ENCODE measurements around the gene CAND2.

The CAND2 gene

DNA sequence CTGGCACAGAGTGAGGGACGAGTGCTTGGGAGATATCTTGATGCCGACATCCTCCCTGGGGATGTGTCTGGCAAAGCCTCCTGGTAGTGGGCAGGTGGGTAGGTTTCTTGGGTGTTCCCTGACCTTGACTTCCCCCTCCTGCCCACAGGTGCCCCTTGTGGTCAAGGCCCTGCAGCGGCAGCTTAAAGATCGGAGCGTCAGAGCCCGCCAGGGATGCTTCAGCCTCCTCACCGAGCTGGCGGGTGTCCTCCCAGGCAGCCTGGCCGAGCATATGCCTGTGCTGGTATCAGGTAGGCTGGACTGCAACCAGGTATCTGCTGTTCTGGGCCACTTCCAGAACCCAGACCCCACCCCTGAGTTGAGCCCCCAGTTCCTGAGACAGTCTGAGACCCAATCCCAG is 19.2 kb downstream of the CAND2 start:
- H3K27ac ChIP-seq = no peak overlapping the region
- TF ChIP-seq, protein P1, sequence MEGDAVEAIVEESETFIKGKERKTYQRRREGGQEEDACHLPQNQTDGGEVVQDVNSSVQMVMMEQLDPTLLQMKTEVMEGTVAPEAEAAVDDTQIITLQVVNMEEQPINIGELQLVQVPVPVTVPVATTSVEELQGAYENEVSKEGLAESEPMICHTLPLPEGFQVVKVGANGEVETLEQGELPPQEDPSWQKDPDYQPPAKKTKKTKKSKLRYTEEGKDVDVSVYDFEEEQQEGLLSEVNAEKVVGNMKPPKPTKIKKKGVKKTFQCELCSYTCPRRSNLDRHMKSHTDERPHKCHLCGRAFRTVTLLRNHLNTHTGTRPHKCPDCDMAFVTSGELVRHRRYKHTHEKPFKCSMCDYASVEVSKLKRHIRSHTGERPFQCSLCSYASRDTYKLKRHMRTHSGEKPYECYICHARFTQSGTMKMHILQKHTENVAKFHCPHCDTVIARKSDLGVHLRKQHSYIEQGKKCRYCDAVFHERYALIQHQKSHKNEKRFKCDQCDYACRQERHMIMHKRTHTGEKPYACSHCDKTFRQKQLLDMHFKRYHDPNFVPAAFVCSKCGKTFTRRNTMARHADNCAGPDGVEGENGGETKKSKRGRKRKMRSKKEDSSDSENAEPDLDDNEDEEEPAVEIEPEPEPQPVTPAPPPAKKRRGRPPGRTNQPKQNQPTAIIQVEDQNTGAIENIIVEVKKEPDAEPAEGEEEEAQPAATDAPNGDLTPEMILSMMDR (IDR thresholded peaks at IDR 0.05) = peak; percentile 13; the same call in 1 of the 2 replicates
- TF ChIP-seq ZFX (IDR thresholded peaks at IDR 0.05; ENCODE audit: borderline replicate concordance) = no peak

DNA sequence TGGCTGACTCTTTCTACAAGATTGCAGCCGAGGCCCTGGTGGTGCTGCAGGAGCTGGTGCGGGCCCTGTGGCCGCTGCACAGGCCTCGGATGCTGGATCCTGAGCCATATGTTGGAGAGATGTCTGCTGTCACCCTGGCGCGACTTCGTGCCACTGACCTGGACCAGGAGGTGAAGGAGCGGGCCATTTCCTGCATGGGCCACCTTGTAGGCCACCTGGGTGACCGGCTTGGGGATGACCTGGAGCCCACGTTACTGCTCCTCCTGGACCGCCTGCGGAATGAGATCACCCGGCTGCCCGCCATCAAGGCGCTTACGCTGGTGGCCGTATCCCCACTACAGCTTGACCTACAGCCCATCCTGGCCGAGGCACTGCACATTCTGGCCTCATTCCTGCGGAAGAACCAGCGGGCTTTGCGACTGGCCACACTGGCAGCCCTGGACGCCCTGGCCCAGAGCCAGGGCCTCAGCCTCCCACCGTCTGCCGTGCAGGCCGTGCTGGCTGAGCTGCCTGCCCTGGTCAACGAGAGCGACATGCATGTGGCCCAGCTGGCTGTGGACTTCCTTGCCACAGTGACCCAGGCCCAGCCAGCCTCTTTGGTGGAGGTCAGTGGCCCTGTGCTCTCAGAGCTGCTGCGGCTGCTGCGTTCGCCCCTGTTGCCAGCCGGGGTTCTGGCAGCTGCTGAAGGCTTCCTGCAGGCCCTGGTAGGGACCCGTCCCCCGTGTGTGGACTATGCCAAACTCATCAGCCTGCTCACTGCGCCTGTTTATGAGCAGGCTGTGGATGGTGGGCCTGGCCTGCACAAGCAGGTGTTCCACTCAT is 20.3 kb downstream of the CAND2 start:
- TF ChIP-seq ZFX (IDR thresholded peaks at IDR 0.05; ENCODE audit: borderline replicate concordance) = no peak
- TF ChIP-seq, protein P1 (IDR thresholded peaks at IDR 0.05) = no peak
- no peak overlapping the region for H3K27ac ChIP-seq

DNA sequence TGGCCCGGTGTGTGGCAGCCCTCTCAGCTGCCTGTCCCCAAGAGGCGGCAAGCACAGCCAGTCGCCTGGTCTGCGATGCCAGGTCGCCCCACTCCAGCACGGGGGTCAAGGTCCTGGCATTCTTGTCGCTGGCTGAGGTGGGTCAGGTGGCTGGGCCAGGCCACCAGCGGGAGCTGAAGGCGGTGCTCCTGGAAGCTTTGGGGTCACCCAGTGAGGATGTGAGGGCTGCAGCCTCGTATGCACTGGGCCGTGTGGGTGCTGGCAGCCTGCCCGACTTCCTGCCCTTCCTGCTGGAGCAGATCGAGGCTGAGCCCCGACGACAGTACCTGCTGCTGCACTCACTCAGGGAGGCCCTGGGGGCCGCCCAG is 20.8 kb downstream of the CAND2 start:
- TF ChIP-seq ZFX (IDR thresholded peaks at IDR 0.05; ENCODE audit: borderline replicate concordance) = no peak
- TF ChIP-seq, protein P1 (IDR thresholded peaks at IDR 0.05) = no peak
- H3K27ac ChIP-seq = no peak overlapping the region

DNA sequence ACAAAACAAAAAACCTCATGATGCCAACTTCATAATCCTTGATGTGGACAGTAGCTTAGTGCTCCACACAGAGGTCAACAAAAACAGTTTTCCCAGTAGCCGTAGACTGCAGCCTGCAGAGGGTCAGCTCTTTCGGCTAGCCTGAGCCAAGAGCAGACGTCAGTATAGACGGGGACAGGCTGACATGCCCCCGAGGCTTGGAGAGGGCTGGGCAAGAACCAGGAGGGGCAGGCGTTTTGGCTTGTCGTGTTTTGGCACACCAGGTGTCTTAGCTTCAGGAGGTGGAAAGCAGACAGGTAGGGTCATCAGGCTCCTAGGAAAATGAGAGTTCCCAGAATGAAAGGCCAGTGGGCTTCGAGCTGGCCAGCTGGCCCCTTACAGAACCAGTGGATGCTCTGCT is 21.8 kb downstream of the CAND2 start:
- no peak overlapping the region for H3K27ac ChIP-seq
- TF ChIP-seq, protein P1 (IDR thresholded peaks at IDR 0.05) = no peak
- no peak for TF ChIP-seq ZFX (IDR thresholded peaks at IDR 0.05; ENCODE audit: borderline replicate concordance)

DNA sequence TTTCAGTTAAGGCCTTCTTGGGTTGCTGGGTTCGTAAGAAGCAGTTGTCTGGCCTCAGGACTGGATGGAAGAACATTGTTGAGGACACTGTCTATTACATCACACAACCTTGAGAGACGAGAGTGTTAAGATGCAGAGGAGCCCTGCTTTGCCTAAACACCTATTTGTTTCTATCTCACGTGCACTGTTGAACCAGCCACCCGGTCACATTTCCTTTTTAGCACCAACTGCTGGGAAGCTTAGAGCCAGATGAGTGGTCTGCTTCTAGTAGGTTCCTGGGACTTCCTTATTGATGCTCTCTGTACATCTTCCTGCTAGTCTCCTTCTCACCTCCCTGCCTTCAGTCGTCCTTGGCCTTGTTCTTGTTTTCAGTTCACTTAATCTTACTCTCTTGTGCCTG is 22.3 kb downstream of the CAND2 start:
- no peak overlapping the region for H3K27ac ChIP-seq
- TF ChIP-seq ZFX (IDR thresholded peaks at IDR 0.05; ENCODE audit: borderline replicate concordance) = no peak
- TF ChIP-seq, protein P1 (IDR thresholded peaks at IDR 0.05) = no peak

DNA sequence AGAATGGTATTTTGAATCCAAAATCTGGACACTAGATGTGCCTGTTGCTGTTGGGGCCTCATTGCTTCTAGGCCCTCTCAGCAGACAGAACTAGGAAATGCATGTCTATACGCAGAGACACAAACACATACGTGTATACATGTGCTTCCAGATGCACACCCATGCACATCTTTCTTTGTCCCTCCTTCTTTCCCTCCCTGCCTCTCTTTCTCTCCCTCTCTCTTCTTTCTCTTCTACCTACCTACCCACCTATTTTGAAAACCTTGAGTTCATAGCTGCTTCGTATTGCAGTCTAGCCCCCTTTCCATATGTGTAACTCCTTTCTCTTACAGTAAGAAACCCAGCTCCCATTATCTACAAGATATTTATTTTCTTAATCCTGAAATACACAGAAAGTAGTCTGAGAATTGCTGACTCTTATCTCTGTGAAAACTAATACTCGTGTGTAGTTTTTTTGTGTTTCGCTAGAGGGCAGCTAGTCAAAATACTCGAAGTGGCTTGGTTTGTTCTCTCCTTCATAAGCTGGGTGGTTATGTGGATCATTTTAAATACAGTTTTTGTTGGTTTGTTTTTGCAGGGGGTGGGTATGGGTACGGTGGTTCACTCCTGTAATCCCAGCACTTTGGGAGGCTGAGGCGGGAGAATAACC is 26.4 kb downstream of the CAND2 start:
- TF ChIP-seq, protein P1 (IDR thresholded peaks at IDR 0.05) = peak; percentile 58
- TF ChIP-seq ZFX (IDR thresholded peaks at IDR 0.05; ENCODE audit: borderline replicate concordance) = no peak
- no peak overlapping the region for H3K27ac ChIP-seq

DNA sequence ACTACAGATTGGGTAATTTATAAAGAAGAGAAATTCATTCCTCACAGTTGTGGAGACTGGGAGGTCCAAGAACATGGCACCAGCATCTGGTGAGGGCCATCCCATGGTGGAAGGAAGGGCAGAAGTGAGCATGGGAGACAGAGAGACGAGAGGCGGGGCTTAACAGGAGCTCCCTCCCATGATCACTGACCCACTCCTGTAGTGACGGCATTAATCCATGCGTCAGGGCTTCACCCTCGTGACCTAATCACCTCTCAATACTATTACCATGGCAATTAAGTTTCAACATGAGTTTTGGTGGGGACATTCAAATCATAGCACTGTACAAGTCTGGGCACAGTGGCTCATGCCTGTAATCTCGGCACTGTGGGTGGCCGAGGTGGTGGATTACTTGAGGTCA is 27.8 kb downstream of the CAND2 start:
- no peak overlapping the region for H3K27ac ChIP-seq
- no peak for TF ChIP-seq ZFX (IDR thresholded peaks at IDR 0.05; ENCODE audit: borderline replicate concordance)
- TF ChIP-seq, protein P1 (IDR thresholded peaks at IDR 0.05) = no peak
